Transverse colon (tissue), 4 donors: ENCODE measurements around the gene PRIM2. TPM values are rescaled to one million over a fixed set of nuclear protein-coding genes. Genes with fewer than 3 reads are reported as not detected.
"Not testable (repeated sequence)": the region's sequence is repeated elsewhere in the genome, so short reads cannot be mapped to it uniquely, and the experiment has no call there.

Experiments
- DNase-seq: peaks from one replicate; pipeline ENCODE4 v3.0.0-alpha.2; 2019
- H3K27ac ChIP-seq, 4 donors: fragments of 200-600 bp; sonication (generic); 2 replicates each; pipeline ENCODE4 v1.5.1; 2016 to 2018; ENCODE audit warnings: inconsistent platforms in 4 of 4
- H3K27me3 ChIP-seq: fragments of 200-600 bp; sonication (generic); 2 replicates; pipeline ENCODE4 v1.5.1; 2017; ENCODE audit warnings: inconsistent platforms
- H3K36me3 ChIP-seq, 4 donors: fragments of 200-600 bp; sonication (generic); 2 replicates each; pipeline ENCODE4 v1.5.1; 2017 to 2019; ENCODE audit warnings: inconsistent platforms in 4 of 4
- H3K4me1 ChIP-seq, 4 donors: fragments of 200-600 bp; sonication (generic); 2 replicates each; pipeline ENCODE4 v1.5.1; 2017 to 2020; ENCODE audit warnings: inconsistent platforms in 4 of 4
- H3K4me3 ChIP-seq, 4 donors: fragments of 200-600 bp; sonication (generic); 1 replicate in 1 of 4; 2 replicates in 3 of 4; pipeline versions ENCODE4 v1.5.1 to v1.6.1; 2017 to 2019; ENCODE audit warnings: inconsistent platforms in 4 of 4
- H3K9me3 ChIP-seq, 2 donors: fragments of 200-600 bp; sonication (generic); 2 replicates each; pipeline ENCODE4 v1.5.1; 2017 to 2019; ENCODE audit warnings: inconsistent platforms in 2 of 2
- EP300 ChIP-seq: sonication (generic); formaldehyde crosslinking; IDR thresholded peaks from one replicate; pipeline ENCODE4 v1.6.1; 2017; ENCODE audit warnings: antibody characterized with exemption, low read depth
- POLR2A ChIP-seq: fragments of 450-650 bp; IDR thresholded peaks from one replicate; pipeline ENCODE4 v1.6.1; 2016; ENCODE audit warnings: antibody characterized with exemption, mild to moderate bottlenecking, moderate library complexity
- POLR2AphosphoS5 ChIP-seq, 3 donors: sonication (generic); formaldehyde crosslinking; IDR thresholded peaks; one replicate each; pipeline ENCODE4 v1.6.1; 2016; ENCODE audit warnings: antibody characterized with exemption in 3 of 3
- WGBS, 2 donors: methylation state at CpG; one replicate each; pipeline ENCODE4 v1.1.5; 2018; ENCODE audit warnings: low coverage in 1 of 2; 5-methylcytosine and 5-hydroxymethylcytosine counted together
- in situ Hi-C, 4 donors: fragments of 200-750 bp; cut with MboI; loops; one replicate each; pipeline versions ENCODE4 v1.15.0 to v1.15.1; 2017; ENCODE audit warnings: low sequenced_read_pairs in 3 of 4, low pct_ligation_motif_present in 1 of 4, low pct_unique_long_range_greater_than_20kb in 1 of 4
- intact Hi-C: fragments of 100-400 bp; cut with DNase I; formaldehyde crosslinking; loops from one replicate; pipeline ENCODE4 v1.15.1; 2023; ENCODE audit warnings: low total_unique reads
- total RNA-seq, 4 donors: library from RNA; depleted of rRNA; stranded (reverse); fragments of >200 nt; gene quantifications; one replicate each; pipeline ENCODE4 v1.1.0, GENCODE V29; 2016
- TF ChIP-seq, protein P1 (sequence below), 5 experiments: fragments of 200-600 bp in 3 of 5; fragments of 450-650 bp in 2 of 5; sonication (generic) in 3 of 5; IDR thresholded peaks; 1 replicate in 2 of 5; 2 replicates in 3 of 5; pipeline ENCODE4 v1.5.1; 2016 to 2017; ENCODE audit warnings: antibody characterized with exemption in 5 of 5, inconsistent platforms in 3 of 5, mild to moderate bottlenecking in 2 of 5, moderate library complexity in 1 of 5

Gene PRIM2
- total RNA-seq, 4 donors from 2014 or later, result 9.6 to 47.4 (median 20.4) TPM

DNA sequence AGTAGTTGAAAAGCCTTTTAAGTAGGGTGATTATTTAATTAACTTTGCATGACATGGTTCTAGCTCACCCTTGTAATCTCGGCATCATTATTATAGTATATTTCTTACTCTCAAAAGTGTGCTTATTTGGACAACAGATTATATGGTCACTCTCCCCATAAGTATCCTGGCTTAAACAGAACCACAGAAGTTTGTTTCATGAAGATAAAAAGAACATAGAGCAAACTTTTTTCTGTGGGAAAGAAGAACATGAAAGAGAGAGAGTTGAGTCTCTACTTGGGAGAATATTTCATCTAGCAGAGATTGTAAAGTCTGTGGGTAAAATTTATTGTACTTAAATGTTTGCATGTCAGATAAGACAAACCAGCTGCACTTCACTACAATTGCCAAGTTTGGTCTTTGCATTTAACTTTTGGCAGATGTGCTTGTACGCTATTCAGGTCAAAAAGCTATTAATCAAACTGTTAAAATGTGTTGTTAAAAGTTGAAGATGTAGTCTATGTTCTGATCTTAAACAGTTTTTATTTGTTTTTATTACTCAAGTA lies 33.4 kb upstream of the PRIM2 start:
- in situ Hi-C loops, result no loop called here
- H3K27ac ChIP-seq, result peak overlapping the region; percentile 26 to 65 (median 58)
- H3K4me1 ChIP-seq, result peaks cover 0 to 14% (median 4%) of the 10 kb centered on the region in 4 donors
- H3K9me3 ChIP-seq, result no peaks in the 10 kb centered on the region
- no peaks in the 10 kb centered on the region for H3K36me3 ChIP-seq
- DNase-seq, result no peak
- intact Hi-C loops, result no loop called here
- no peak overlapping the region for H3K4me3 ChIP-seq
- 36 to 41% methylated on average over 2 of the region's 2 CpGs for WGBS, 2 donors
- TF ChIP-seq, protein P1, sequence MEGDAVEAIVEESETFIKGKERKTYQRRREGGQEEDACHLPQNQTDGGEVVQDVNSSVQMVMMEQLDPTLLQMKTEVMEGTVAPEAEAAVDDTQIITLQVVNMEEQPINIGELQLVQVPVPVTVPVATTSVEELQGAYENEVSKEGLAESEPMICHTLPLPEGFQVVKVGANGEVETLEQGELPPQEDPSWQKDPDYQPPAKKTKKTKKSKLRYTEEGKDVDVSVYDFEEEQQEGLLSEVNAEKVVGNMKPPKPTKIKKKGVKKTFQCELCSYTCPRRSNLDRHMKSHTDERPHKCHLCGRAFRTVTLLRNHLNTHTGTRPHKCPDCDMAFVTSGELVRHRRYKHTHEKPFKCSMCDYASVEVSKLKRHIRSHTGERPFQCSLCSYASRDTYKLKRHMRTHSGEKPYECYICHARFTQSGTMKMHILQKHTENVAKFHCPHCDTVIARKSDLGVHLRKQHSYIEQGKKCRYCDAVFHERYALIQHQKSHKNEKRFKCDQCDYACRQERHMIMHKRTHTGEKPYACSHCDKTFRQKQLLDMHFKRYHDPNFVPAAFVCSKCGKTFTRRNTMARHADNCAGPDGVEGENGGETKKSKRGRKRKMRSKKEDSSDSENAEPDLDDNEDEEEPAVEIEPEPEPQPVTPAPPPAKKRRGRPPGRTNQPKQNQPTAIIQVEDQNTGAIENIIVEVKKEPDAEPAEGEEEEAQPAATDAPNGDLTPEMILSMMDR (IDR thresholded peaks at IDR 0.05), result no peak
- TF ChIP-seq EP300 (no peak), POLR2AphosphoS5 (IDR thresholded peaks at IDR 0.05) (peak; percentile 27 to 64 (median 55)), POLR2A (no peak)
- H3K27me3 ChIP-seq, result no peaks in the 10 kb centered on the region

DNA sequence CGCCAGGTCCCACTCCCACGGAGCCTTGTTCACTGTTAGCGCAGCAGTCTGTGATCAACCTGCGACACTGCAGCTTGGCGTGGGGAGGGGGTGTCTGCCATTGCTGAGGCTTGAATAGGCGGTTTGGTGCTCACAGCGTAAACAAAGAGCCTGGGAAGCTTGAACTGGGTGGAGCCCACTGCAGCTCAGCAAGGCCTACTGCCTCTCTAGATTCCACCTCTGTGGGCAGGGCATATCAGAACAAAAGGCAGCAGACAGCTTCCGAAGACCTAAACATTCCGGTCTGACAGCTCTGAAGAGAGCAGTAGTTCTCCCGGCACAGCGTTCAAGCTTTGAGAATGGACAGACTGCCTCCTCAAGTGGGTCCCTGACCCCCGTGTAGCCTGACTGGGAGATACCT lies 29.3 kb upstream of the PRIM2 start:
- H3K4me1 ChIP-seq, in situ Hi-C loops, H3K36me3 ChIP-seq, H3K9me3 ChIP-seq, H3K27me3 ChIP-seq, intact Hi-C loops, H3K27ac ChIP-seq, H3K4me3 ChIP-seq: not testable (repeated sequence)
- 57% methylated on average over 9 of the region's 12 CpGs; no CpG with 5 or more reads in 1 of the 2 donors for WGBS, 2 donors
- peak; percentile 12 for DNase-seq

DNA sequence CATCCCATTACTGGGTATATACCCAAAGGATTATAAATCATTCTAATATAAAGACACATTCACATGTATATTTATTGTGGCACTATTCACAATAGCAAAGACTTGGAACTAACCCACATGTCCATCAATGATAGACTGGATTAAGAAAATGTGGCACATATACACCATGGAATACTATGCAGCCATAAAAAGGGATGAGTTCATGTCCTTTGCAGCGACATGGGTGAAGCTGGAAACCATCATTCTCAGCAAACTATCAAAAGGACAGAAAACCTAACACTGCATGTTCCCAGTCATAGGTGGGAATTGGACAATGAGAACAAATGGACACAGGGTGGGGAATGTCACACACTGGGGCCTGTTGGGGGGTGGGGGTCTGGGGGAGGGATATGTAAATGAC lies 24.0 kb upstream of the PRIM2 start:
- in situ Hi-C loops, intact Hi-C loops, DNase-seq, H3K27ac ChIP-seq, H3K27me3 ChIP-seq, H3K4me3 ChIP-seq, H3K36me3 ChIP-seq, H3K9me3 ChIP-seq, H3K4me1 ChIP-seq: not testable (repeated sequence)
- 83 to 100% methylated on average over 1 of the region's 1 CpG for WGBS, 2 donors

DNA sequence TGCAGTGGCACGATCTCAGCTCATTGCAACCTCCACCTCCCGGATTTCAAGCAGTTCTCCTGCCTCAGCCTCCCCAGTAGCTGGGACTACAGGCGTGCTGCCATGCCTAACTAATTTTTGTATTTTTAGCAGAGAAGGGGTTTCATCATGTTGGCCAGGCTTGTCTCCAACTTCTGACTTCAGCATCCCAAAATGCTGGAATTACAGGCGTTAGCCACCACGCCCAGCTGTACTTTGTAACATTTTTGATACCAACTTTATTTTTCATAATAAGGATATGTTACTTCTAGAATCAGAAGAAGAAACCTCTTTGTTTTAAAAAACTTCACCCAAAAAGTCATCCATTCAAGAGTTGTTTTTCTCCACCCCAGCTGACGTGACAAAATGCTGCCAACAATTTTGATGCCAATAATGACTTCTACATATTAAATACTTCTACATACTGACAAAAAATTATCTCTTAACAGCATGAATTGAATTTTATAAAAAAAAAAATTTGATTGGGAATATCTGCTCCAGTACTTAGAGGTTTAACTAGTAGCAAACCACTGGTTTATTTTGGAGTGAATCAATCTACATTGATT lies 22.5 kb upstream of the PRIM2 start:
- no peak for TF ChIP-seq POLR2A
- TF ChIP-seq, protein P1 (IDR thresholded peaks at IDR 0.05), result no peak
- no peak for TF ChIP-seq EP300
- no peak for TF ChIP-seq POLR2AphosphoS5 (IDR thresholded peaks at IDR 0.05)
- Histone ChIP-seq H3K27me3 (no peaks in the 10 kb centered on the region), H3K27ac (no peak overlapping the region), H3K36me3 (no peaks in the 10 kb centered on the region), H3K4me1 (no peaks in the 10 kb centered on the region), H3K9me3 (no peaks in the 10 kb centered on the region), H3K4me3 (no peak overlapping the region)
- intact Hi-C loops, result no loop called here
- in situ Hi-C loops, result no loop called here
- DNase-seq, result no peak
- WGBS, 2 donors, result 53 to 63% methylated on average over 4 to 6 of the region's 6 CpGs

DNA sequence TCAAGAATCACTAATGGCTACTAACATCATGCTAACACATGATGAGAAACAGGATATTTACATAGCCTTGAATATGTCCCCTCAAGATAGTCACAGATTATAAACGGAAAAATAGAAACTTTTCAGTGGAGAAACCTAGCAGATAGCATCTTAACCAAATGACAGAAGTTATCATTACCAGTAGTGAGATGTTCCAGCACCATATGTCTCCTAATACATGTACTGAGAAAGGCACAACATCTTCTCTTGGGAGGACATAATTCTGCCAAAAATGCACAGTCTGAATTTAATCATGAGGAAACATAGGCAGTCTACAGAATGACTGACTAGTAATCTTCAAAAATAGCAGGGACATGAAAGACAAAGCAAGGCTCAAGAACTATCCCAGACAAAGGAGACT lies 19.9 kb upstream of the PRIM2 start:
- Histone ChIP-seq H3K9me3 (no peaks in the 10 kb centered on the region), H3K27me3 (no peaks in the 10 kb centered on the region), H3K4me1 (peaks cover 0 to 11% (median 0%) of the 10 kb centered on the region in 4 donors), H3K36me3 (no peaks in the 10 kb centered on the region), H3K27ac (no peak overlapping the region), H3K4me3 (no peak overlapping the region)
- no peak for TF ChIP-seq EP300
- TF ChIP-seq POLR2AphosphoS5 (IDR thresholded peaks at IDR 0.05), result no peak
- TF ChIP-seq, protein P1 (IDR thresholded peaks at IDR 0.05), result no peak
- no peak for TF ChIP-seq POLR2A
- DNase-seq, result no peak
- intact Hi-C loops, result no loop called here
- in situ Hi-C loops, result no loop called here
- 44 to 63% methylated on average over 1 of the region's 1 CpG for WGBS, 2 donors
